DOHH2 (cell line): ENCODE results near the gene PTPN18.

Experiments
- H3F3A ChIP-seq: fragments of 200-600 bp; sonication (generic), shearing (Covaris generic); 2 replicates; pipeline ENCODE4 v1.6.0; 2016; ENCODE audit warnings: antibody characterized with exemption, mild to moderate bottlenecking; ENCODE audit not compliant: control insufficient read depth, insufficient read depth
- H3K27ac ChIP-seq: fragments of 200-600 bp; sonication (generic); 2 replicates; pipeline ENCODE4 v1.5.1; 2014; ENCODE audit warnings: low read depth, mild to moderate bottlenecking, low read length, moderate library complexity
- H3K27me3 ChIP-seq: fragments of 200-600 bp; sonication (generic); 2 replicates; pipeline ENCODE4 v1.6.1; 2014; ENCODE audit warnings: mild to moderate bottlenecking, low read length, mixed read lengths; ENCODE audit not compliant: control insufficient read depth
- H3K36me3 ChIP-seq: fragments of 200-600 bp; sonication (generic); 2 replicates; pipeline ENCODE4 v1.6.1; 2014; ENCODE audit warnings: mild to moderate bottlenecking, low read length, moderate library complexity, mixed read lengths; ENCODE audit not compliant: control insufficient read depth
- H3K4me1 ChIP-seq: fragments of 200-600 bp; sonication (generic); 2 replicates; pipeline ENCODE4 v1.6.1; 2014; ENCODE audit warnings: mild to moderate bottlenecking, low read length, mixed read lengths; ENCODE audit not compliant: control insufficient read depth
- H3K4me2 ChIP-seq: fragments of 200-600 bp; sonication (generic); 2 replicates; pipeline ENCODE4 v1.6.0; 2014; ENCODE audit warnings: mild to moderate bottlenecking, low read length, moderate library complexity
- H3K4me3 ChIP-seq: fragments of 200-600 bp; sonication (generic); 2 replicates; pipeline ENCODE4 v1.5.1; 2014; ENCODE audit warnings: mild to moderate bottlenecking, low read length, mixed read lengths
- H3K79me2 ChIP-seq: fragments of 200-600 bp; sonication (generic); 2 replicates; pipeline ENCODE4 v1.6.1; 2014; ENCODE audit warnings: mild to moderate bottlenecking, low read length, mixed read lengths; ENCODE audit not compliant: control insufficient read depth
- H3K9me2 ChIP-seq: fragments of 200-600 bp; sonication (generic); replicated peaks from 2 replicates; pipeline ENCODE4 v1.6.1; 2014; ENCODE audit warnings: mild to moderate bottlenecking, low read length, mixed read lengths; ENCODE audit not compliant: control insufficient read depth
- H3K9me3 ChIP-seq: fragments of 200-600 bp; sonication (generic); 2 replicates; pipeline ENCODE4 v1.6.1; 2014; ENCODE audit warnings: antibody characterized with exemption, low read length, mixed read lengths; ENCODE audit not compliant: control insufficient read depth, insufficient read depth
- H4K20me1 ChIP-seq: fragments of 200-600 bp; sonication (generic); 2 replicates; pipeline ENCODE4 v1.6.0; 2014; ENCODE audit warnings: low read depth, mild to moderate bottlenecking, antibody characterized with exemption, low read length, moderate library complexity; ENCODE audit not compliant: control insufficient read depth, insufficient read depth
- CTCF ChIP-seq: fragments of 200-600 bp; sonication (generic); IDR thresholded peaks from one replicate; pipeline ENCODE4 v1.5.1; 2014; ENCODE audit warnings: antibody characterized with exemption, mild to moderate bottlenecking, low read depth, low read length; ENCODE audit not compliant: poor library complexity, severe bottlenecking
- EZH2phosphoT487 ChIP-seq: fragments of 200-600 bp; sonication (generic); IDR thresholded peaks from 2 replicates; pipeline ENCODE4 v1.6.1; 2017; ENCODE audit warnings: borderline replicate concordance, mild to moderate bottlenecking, antibody characterized with exemption, low read length, moderate library complexity, mixed read lengths

Gene PTPN18

GRCh38 chr2:130365963-130366362 lies 10.1 kb downstream of the PTPN18 start:
- TF ChIP-seq EZH2phosphoT487 (no peak), CTCF (no peak)
- peaks cover 60% of the 10 kb centered on the region for H3K36me3 ChIP-seq

GRCh38 chr2:130366720-130367119 lies 10.9 kb downstream of the PTPN18 start:
- Histone ChIP-seq H3K36me3 (peaks cover 67% of the 10 kb centered on the region), H3K9me3 (no peaks in the 10 kb centered on the region), H3K27me3 (no peaks in the 10 kb centered on the region), H3K9me2 (no peaks in the 10 kb centered on the region), H3F3A (peaks cover 46% of the 10 kb centered on the region), H3K4me2 (no peak overlapping the region), H4K20me1 (no peaks in the 10 kb centered on the region), H3K4me1 (peaks cover 60% of the 10 kb centered on the region), H3K79me2 (peaks cover 61% of the 10 kb centered on the region), H3K27ac (no peak overlapping the region), H3K4me3 (no peak overlapping the region)
- TF ChIP-seq EZH2phosphoT487 (no peak), CTCF (no peak)

More at GRCh38 chr2:130365963-130366362, 10.1 kb downstream of the PTPN18 start:
- Histone ChIP-seq H3K4me3 (no peak overlapping the region), H4K20me1 (no peaks in the 10 kb centered on the region), H3K79me2 (peaks cover 54% of the 10 kb centered on the region), H3K9me3 (no peaks in the 10 kb centered on the region), H3K4me1 (peaks cover 52% of the 10 kb centered on the region), H3K27ac (0 out of 2 replicates have a peak overlapping the region, but pooled peaks have one; percentile 6), H3K27me3 (no peaks in the 10 kb centered on the region), H3K4me2 (0 out of 2 replicates have a peak overlapping the region, but pooled peaks have one; percentile 5), H3K9me2 (no peaks in the 10 kb centered on the region), H3F3A (peaks cover 48% of the 10 kb centered on the region)

GRCh38 chr2:130368786-130369185 lies 12.9 kb downstream of the PTPN18 start:
- Histone ChIP-seq H3K36me3 (peaks cover 75% of the 10 kb centered on the region), H4K20me1 (no peaks in the 10 kb centered on the region), H3K27me3 (no peaks in the 10 kb centered on the region), H3K27ac (peak overlapping the region; percentile 99), H3K79me2 (peaks cover 76% of the 10 kb centered on the region), H3K9me3 (no peaks in the 10 kb centered on the region), H3K4me1 (peaks cover 65% of the 10 kb centered on the region), H3K4me2 (peak overlapping the region; percentile 97), H3K4me3 (peak overlapping the region; percentile 96; the same call in 1 of the 2 replicates), H3K9me2 (no peaks in the 10 kb centered on the region), H3F3A (peaks cover 52% of the 10 kb centered on the region)
- TF ChIP-seq EZH2phosphoT487 (no peak), CTCF (no peak)
